HG03280 (cell line): ENCODE data around the gene FAM90A1.
"Not testable (repeated sequence)": the region's sequence is repeated elsewhere in the genome, so short reads cannot be mapped to it uniquely, and the experiment has no call there.

Source experiments
- ATAC-seq: cut with Tn5 transposase; IDR thresholded peaks from one replicate; pipeline ENCODE4 v1.9.1; 2021; ENCODE audit warnings: mild to moderate bottlenecking, moderate library complexity; ENCODE audit not compliant: unreplicated experiment

Gene FAM90A1

GRCh38 chr12:8233935-8234495, 6.6 kb upstream of the FAM90A1 start:
- ATAC-seq: not testable (repeated sequence)

GRCh38 chr12:8233300-8233855, 6.0 kb upstream of the FAM90A1 start:
- not testable (repeated sequence) for ATAC-seq

GRCh38 chr12:8231666-8232608, 4.5 kb upstream of the FAM90A1 start:
- not testable (repeated sequence) for ATAC-seq

GRCh38 chr12:8231049-8231448, 3.6 kb upstream of the FAM90A1 start:
- not testable (repeated sequence) for ATAC-seq

- ATAC-seq: not testable (repeated sequence)
Observed at GRCh38 chr12:8229486-8229885, 2.1 kb upstream of the FAM90A1 start.

- not testable (repeated sequence) for ATAC-seq
Observed at GRCh38 chr12:8228607-8229006, 1.2 kb upstream of the FAM90A1 start.

- not testable (repeated sequence) for ATAC-seq
Observed at GRCh38 chr12:8227732-8228077, 287 bp upstream of the FAM90A1 start.

GRCh38 chr12:8226355-8226754, 1.1 kb downstream of the FAM90A1 start:
- no peak for ATAC-seq

- ATAC-seq: not testable (repeated sequence)
Observed at GRCh38 chr12:8224782-8225181, 2.6 kb downstream of the FAM90A1 start.

- not testable (repeated sequence) for ATAC-seq
Observed at GRCh38 chr12:8223646-8224045, 3.8 kb downstream of the FAM90A1 start.

- not testable (repeated sequence) for ATAC-seq
Observed at GRCh38 chr12:8222303-8222702, 5.1 kb downstream of the FAM90A1 start.

- not testable (repeated sequence) for ATAC-seq
Observed at GRCh38 chr12:8221844-8222243, 5.6 kb downstream of the FAM90A1 start.

- ATAC-seq: not testable (repeated sequence)
Observed at GRCh38 chr12:8221375-8221774, 6.0 kb downstream of the FAM90A1 start.

- ATAC-seq: not testable (repeated sequence)
Observed at GRCh38 chr12:8218711-8219382, 8.6 kb downstream of the FAM90A1 start.

GRCh38 chr12:8197685-8198308, 29.6 kb downstream of the FAM90A1 start:
- not testable (repeated sequence) for ATAC-seq

GRCh38 chr12:8188088-8188487, 39.3 kb downstream of the FAM90A1 start:
- ATAC-seq: not testable (repeated sequence)

GRCh38 chr12:8184206-8184605, 43.2 kb downstream of the FAM90A1 start:
- not testable (repeated sequence) for ATAC-seq

GRCh38 chr12:8183346-8183745, 44.1 kb downstream of the FAM90A1 start:
- ATAC-seq: not testable (repeated sequence)

GRCh38 chr12:8182923-8183322, 44.5 kb downstream of the FAM90A1 start:
- not testable (repeated sequence) for ATAC-seq

- not testable (repeated sequence) for ATAC-seq
Observed at GRCh38 chr12:8181271-8181670, 46.1 kb downstream of the FAM90A1 start.
